GM19043 (cell line): Measurements from ENCODE around the gene FUT8.
"Not testable (repeated sequence)": the region's sequence is repeated elsewhere in the genome, so short reads cannot be mapped to it uniquely, and the experiment has no call there.

Source experiments
- ATAC-seq: cut with Tn5 transposase; IDR thresholded peaks from one replicate; pipeline ENCODE4 v1.9.1; 2021; ENCODE audit warnings: low read depth; ENCODE audit not compliant: unreplicated experiment

The FUT8 gene

GRCh38 chr14:65414961-65415589 lies 2.5 kb downstream of the FUT8 start:
- ATAC-seq: no peak

DNA sequence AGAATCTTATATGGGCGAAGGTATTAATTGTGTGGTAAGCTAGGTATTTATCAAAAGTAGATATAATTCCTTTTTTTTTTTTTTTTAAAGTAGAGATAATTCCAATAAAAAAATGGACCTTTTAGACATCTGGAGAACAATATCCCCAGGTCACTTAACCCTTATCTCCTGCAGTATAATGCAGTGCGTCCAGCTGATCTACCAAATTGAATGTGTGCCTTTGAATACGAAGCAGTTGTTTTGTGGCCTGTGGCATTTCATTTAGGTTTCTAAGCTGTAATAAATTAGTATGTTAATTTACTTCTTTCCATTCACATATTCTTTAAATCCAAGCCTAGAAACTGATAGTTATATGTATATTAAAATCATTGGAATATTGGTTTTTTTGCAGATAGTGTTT lies 3.1 kb downstream of the FUT8 start:
- no peak for ATAC-seq

GRCh38 chr14:65419593-65420252 lies 7.2 kb downstream of the FUT8 start:
- ATAC-seq: no peak

- no peak for ATAC-seq
Measured at GRCh38 chr14:65421201-65421981, 8.9 kb downstream of the FUT8 start.

DNA sequence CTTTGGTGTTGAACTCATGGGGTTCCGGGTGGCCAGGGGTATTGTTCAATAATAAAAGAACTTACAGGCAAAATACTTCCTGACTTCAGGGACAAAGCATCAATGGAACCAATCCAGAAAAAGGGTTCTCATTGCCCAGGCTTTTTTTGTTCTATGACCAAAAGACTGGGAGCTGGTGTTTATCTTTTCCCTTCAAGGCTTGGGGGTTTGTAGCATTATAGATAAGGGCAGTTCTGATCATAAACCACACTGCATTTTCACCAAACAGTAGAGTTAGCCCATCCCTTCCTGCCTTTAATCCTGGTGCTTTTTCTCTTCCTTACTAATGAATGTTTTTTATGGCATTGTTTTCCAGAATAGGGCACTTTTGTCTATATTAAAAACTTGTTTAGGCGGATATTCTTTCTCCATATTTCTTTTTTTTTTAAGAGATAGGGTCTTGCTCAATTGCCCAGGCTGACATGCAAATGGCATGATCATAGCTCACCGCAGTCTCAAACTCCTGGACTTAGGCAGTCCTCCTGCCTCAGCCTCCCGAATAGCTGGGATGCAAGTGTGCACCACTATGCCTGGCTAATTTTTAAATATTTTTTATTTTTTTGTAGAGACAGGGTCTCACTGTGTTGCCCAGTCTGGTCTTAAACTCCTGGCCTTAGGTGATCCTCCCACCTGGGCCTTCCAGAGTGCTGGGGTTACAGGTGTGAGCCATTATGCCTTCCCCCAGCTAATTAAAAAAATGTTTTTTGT lies 9.7 kb downstream of the FUT8 start:
- ATAC-seq: no peak

DNA sequence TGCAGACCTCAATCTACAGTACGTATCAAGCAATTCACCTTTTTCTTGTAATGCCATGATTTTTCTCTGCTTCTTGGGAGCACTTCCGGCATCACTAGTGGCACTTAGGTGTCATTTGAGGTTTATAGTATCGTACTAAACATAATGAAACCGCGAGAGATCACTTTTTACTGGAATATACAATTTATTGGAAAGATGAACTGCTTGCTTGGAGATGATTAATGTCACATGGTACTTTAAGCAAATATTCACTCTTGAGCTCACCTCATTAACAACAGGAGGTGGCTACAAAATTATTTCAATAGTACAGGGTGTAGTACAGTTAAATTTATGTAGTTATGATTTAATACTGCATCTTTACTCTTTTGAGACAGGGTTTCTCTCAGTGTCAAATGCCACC lies 11.5 kb downstream of the FUT8 start:
- ATAC-seq: no peak

DNA sequence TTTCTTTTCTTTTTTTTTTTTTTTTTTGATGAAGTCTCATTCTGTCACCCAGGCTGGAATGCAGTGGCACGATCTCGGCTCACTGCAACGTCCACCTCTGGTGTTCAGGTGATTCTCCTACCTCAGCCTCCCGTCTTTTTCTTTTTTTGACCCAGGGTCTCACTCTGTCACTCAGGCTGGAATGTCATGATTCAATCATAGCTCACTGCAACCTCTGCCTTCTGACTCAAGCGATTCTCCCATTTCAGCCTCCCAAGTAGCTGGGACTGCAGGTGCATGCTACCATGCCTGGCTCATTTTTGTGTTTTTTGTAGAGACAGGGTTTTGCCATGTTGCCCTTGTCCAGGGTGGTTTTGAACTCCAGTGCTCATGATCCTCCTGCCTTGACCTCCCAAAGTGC lies 12.0 kb downstream of the FUT8 start:
- no peak for ATAC-seq

- ATAC-seq: no peak
Measured at GRCh38 chr14:65425885-65426284, 13.4 kb downstream of the FUT8 start.

- not testable (repeated sequence) for ATAC-seq
Measured at GRCh38 chr14:65426902-65427301, 14.4 kb downstream of the FUT8 start.

GRCh38 chr14:65428691-65429090 lies 16.2 kb downstream of the FUT8 start:
- ATAC-seq: no peak

- ATAC-seq: no peak
Measured at GRCh38 chr14:65429757-65430156, 17.2 kb downstream of the FUT8 start.

DNA sequence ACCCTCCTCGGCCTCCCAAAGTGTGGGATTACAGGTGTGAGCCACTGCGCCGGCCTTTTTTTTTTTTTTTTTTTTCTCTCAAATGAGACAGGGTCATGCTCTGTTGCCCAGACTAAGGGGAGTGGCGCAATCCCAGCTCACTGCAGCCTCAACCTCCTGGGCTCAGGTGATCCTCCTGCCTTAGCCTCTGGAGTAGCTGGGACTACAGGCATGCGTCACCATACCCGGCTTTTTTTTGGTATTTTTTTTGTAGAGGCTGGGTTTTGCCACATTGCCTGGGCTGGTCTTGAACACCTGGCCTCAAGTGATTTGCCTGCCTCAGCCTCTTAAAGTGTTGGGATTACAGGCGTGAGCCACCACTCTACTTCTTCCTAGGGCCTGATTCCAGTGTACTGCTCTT lies 18.7 kb downstream of the FUT8 start:
- no peak for ATAC-seq

- no peak for ATAC-seq
Measured at GRCh38 chr14:65431951-65432350, 19.4 kb downstream of the FUT8 start.

GRCh38 chr14:65432361-65432948 lies 19.9 kb downstream of the FUT8 start:
- no peak for ATAC-seq

GRCh38 chr14:65433157-65433556 lies 20.6 kb downstream of the FUT8 start:
- ATAC-seq: no peak

GRCh38 chr14:65433646-65434045 lies 21.1 kb downstream of the FUT8 start:
- no peak for ATAC-seq

- no peak for ATAC-seq
Measured at GRCh38 chr14:65434216-65434850, 21.8 kb downstream of the FUT8 start.

DNA sequence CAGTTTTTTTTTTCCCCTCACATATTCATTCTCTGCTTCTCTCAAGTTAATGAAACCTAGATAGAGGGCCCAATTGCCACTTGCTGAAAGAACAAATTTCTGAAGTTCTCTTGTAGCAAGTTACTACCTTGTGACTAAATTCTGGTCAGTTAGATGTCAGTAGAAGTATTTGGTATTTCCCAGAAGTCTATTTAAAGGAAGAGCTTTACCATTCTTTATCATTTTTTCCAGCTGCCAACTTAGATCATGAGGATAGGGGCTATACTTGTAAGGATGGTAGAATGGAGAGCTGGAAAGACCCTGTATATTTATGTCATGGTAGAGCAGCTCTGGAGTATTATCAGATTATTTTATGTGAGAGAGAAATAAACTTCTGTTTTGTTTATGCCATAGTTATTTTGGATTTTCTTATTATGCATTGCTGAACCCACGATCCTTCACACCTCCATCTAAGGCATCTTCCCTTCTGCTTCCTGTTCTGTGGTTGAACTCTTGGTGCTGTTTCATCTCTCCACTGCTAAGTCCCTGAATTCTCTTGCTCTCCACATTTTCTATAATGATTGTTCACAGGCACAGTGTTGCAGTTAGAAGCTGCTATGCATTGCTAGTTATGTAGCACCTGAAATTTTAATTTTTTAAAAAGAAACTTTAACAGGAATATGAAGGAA lies 25.9 kb downstream of the FUT8 start:
- no peak for ATAC-seq

DNA sequence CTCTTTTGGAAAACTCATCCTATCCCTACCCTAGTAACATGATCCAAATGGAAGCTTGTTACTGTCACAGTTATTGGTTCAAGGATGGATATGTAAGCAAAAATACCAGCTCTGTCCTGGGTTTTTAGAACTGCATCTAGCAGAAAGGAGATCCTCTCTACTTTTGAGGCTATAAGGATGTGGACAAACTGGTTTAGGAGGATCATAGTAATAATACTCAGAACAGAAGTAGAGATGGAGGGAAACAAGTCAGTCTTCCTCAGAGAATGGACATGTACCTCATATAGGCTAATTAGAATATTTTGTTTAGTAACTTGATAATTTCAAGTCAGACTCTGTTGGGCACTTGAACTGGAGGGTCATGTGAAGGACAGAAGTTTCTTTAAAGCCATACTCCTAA lies 26.6 kb downstream of the FUT8 start:
- ATAC-seq: no peak

DNA sequence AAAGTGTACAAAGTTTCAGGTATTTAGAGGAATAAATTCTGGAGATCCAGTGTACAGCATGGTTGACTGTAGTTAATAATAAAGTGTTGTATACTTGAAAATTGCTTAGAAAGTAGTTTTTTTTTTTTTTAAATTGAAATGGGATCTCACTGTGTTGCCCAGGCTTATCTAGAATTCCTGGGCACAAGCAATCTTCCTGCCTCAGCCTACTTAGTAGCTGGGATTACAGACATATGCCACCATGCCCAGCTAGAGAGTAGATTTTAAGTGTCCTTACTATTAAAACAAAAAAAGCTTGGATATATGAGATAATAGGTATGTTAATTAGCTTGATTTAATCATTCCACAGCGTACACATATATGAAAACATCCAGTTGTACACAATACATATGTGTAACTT lies 27.7 kb downstream of the FUT8 start:
- no peak for ATAC-seq
